HEK293T (cell line): ENCODE data around the gene KRTAP10-12.

Source experiments
- CTCF ChIA-PET: fragments of 350-600 bp; formaldehyde crosslinking; extraction: SDS; loops from one replicate; lab custom pipeline; 2021; ENCODE audit warnings: antibody characterized with exemption, inconsistent platforms; lab: Yijun Ruan, JAX
- POLR2A ChIA-PET: fragments of 350-600 bp; formaldehyde crosslinking; extraction: SDS; loops from one replicate; lab custom pipeline; 2020; ENCODE audit warnings: antibody characterized with exemption, inconsistent platforms; lab: Yijun Ruan, JAX
- DNase-seq: peaks from one replicate; pipeline ENCODE4 v3.0.0; 2012; ENCODE audit warnings: mixed read lengths; ENCODE audit errors: extremely low spot score
- ARNT ChIP-seq: fragments of 450-650 bp; IDR thresholded peaks from 2 replicates; pipeline ENCODE4 v1.6.1; 2017; ENCODE audit warnings: mild to moderate bottlenecking
- BHLHE40 ChIP-seq: fragments of 450-650 bp; IDR thresholded peaks from 2 replicates; pipeline ENCODE4 v1.6.1; 2016; ENCODE audit warnings: mild to moderate bottlenecking, moderate library complexity, borderline replicate concordance
- CTBP1 ChIP-seq: fragments of 450-650 bp; IDR thresholded peaks from 2 replicates; pipeline ENCODE4 v1.6.1; 2016; ENCODE audit warnings: borderline replicate concordance
- ELF4 ChIP-seq: fragments of 450-650 bp; IDR thresholded peaks from 2 replicates; pipeline ENCODE4 v1.6.1; 2017; ENCODE audit warnings: antibody characterized with exemption
- FOXA1 ChIP-seq: fragments of 450-650 bp; IDR thresholded peaks from 2 replicates; pipeline ENCODE4 v1.6.1; 2016; ENCODE audit warnings: mild to moderate bottlenecking
- FOXK2 ChIP-seq: fragments of 450-650 bp; IDR thresholded peaks from 2 replicates; pipeline ENCODE4 v1.6.1; 2016; ENCODE audit warnings: mild to moderate bottlenecking
- FOXM1 ChIP-seq: fragments of 450-650 bp; IDR thresholded peaks from 2 replicates; pipeline ENCODE4 v1.6.1; 2017; ENCODE audit warnings: mild to moderate bottlenecking, borderline replicate concordance
- HDGF ChIP-seq: fragments of 450-650 bp; IDR thresholded peaks from 2 replicates; pipeline ENCODE4 v1.6.1; 2017; ENCODE audit warnings: antibody characterized with exemption, borderline replicate concordance
- L3MBTL2 ChIP-seq: fragments of 450-650 bp; conservative IDR thresholded peaks from 2 replicates; pipeline ENCODE4 v1.6.1; 2016; ENCODE audit warnings: mild to moderate bottlenecking
- LEF1 ChIP-seq: fragments of 450-650 bp; IDR thresholded peaks from 2 replicates; pipeline ENCODE4 v1.6.1; 2017; ENCODE audit warnings: mild to moderate bottlenecking, borderline replicate concordance
- NFRKB ChIP-seq: fragments of 450-650 bp; IDR thresholded peaks from 2 replicates; pipeline ENCODE4 v1.6.1; 2016; ENCODE audit warnings: mild to moderate bottlenecking, moderate library complexity
- SP1 ChIP-seq: fragments of 450-650 bp; IDR thresholded peaks from 2 replicates; pipeline ENCODE4 v1.6.1; 2017
- SUZ12 ChIP-seq: fragments of 450-650 bp; IDR thresholded peaks from 2 replicates; pipeline ENCODE4 v1.6.1; 2016; ENCODE audit warnings: mild to moderate bottlenecking
- TARDBP ChIP-seq: fragments of 450-650 bp; IDR thresholded peaks from 2 replicates; pipeline ENCODE4 v1.6.1; 2016
- ZNF384 ChIP-seq: fragments of 450-650 bp; IDR thresholded peaks from 2 replicates; pipeline ENCODE4 v1.6.1; 2016
- TF ChIP-seq, protein P1 (sequence below): fragments of 450-650 bp; IDR thresholded peaks from 2 replicates; pipeline ENCODE4 v1.6.1; 2016

Gene KRTAP10-12

GRCh38 chr21:44723177-44724131 is 26.5 kb downstream of the KRTAP10-12 start:
- POLR2A ChIA-PET = no interaction called here

DNA sequence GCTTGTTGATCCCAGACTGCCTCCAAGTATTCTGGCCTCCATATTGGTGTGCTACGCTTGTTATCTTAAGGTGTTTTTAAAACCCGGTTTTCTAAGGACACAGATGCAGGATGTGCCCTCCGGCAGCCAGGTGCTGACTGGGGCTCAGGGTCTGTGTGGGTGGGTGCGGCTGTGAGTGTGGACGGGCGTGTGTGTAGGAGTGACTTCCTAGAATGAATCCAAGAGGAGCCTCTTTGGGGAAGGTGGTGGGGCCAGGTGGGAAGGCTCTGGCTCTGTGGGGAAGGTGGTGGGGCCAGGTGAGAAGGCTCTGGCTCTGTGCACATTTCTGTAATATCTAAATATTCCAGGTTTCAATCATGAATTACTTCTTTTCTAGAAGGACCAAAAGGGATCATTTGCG is 27.2 kb downstream of the KRTAP10-12 start:
- DNase-seq = no peak
- ChIA-PET POLR2A (no interaction called here), CTCF (no interaction called here)
- no peak for TF ChIP-seq HDGF
- no peak for TF ChIP-seq ZNF384
- TF ChIP-seq FOXM1 = no peak
- TF ChIP-seq ELF4 = no peak
- no peak for TF ChIP-seq L3MBTL2
- TF ChIP-seq SUZ12 = no peak
- no peak for TF ChIP-seq FOXA1
- TF ChIP-seq TARDBP = no peak
- TF ChIP-seq, protein P1, sequence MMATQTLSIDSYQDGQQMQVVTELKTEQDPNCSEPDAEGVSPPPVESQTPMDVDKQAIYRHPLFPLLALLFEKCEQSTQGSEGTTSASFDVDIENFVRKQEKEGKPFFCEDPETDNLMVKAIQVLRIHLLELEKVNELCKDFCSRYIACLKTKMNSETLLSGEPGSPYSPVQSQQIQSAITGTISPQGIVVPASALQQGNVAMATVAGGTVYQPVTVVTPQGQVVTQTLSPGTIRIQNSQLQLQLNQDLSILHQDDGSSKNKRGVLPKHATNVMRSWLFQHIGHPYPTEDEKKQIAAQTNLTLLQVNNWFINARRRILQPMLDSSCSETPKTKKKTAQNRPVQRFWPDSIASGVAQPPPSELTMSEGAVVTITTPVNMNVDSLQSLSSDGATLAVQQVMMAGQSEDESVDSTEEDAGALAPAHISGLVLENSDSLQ = no peak
- TF ChIP-seq NFRKB = no peak
- no peak for TF ChIP-seq LEF1
- no peak for TF ChIP-seq FOXK2
- no peak for TF ChIP-seq SP1
- TF ChIP-seq ARNT = no peak
- no peak for TF ChIP-seq CTBP1
- no peak for TF ChIP-seq BHLHE40

More at GRCh38 chr21:44723177-44724131, 26.5 kb downstream of the KRTAP10-12 start:
- CTCF ChIA-PET = no interaction called here
- DNase-seq = no peak
- TF ChIP-seq TARDBP (no peak), FOXK2 (no peak), CTBP1 (no peak), SUZ12 (no peak), BHLHE40 (no peak), L3MBTL2 (no peak), FOXA1 (no peak), SP1 (no peak), HDGF (no peak)
- TF ChIP-seq, protein P1 = no peak

- no peak for TF ChIP-seq BHLHE40
- TF ChIP-seq, protein P1 = no peak
- TF ChIP-seq FOXM1 = no peak
- no peak for TF ChIP-seq NFRKB
- TF ChIP-seq SUZ12 = no peak
- TF ChIP-seq LEF1 = no peak
- no peak for TF ChIP-seq FOXA1
- no peak for TF ChIP-seq HDGF
- no peak for TF ChIP-seq ZNF384
- no peak for TF ChIP-seq ELF4
- no peak for TF ChIP-seq SP1
- TF ChIP-seq CTBP1 = no peak
- TF ChIP-seq FOXK2 = no peak
- ChIA-PET POLR2A (no interaction called here), CTCF (no interaction called here)
- no peak for DNase-seq
Observed at GRCh38 chr21:44724926-44725325, 28.0 kb downstream of the KRTAP10-12 start.

DNA sequence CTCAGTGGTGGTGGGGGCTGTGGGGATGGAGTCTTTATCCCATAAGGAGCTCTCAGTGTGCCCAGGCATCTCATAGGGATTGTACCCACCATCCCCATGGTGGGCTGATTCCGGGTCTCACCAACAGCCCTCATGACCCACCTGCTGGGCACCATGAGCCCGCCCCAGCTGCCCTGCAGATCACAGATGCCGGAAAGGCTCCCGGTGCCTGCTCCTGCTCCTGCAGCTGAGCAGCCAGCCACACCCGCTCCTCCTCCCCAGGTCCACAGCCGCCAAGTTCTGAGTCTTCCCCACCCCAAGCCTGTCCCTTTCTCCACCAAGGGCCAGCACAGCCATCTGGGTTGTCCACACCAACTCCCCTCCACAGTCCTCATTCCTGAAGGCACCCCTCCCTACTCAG is 29.9 kb downstream of the KRTAP10-12 start:
- DNase-seq = no peak
- ChIA-PET CTCF (interaction anchor here (0.7 kb wide), 1 partner anchor 31 kb away, joined by 3 read pairs; no protein-coding TSS in a partner anchor), POLR2A (no interaction called here)
- TF ChIP-seq FOXA1 (no peak), NFRKB (no peak), SUZ12 (no peak), ELF4 (no peak), CTBP1 (no peak), ARNT (no peak), L3MBTL2 (no peak), BHLHE40 (no peak), FOXK2 (no peak), SP1 (no peak), HDGF (no peak), ZNF384 (no peak), FOXM1 (no peak), LEF1 (no peak), TARDBP (no peak)
- TF ChIP-seq, protein P1 = no peak

DNA sequence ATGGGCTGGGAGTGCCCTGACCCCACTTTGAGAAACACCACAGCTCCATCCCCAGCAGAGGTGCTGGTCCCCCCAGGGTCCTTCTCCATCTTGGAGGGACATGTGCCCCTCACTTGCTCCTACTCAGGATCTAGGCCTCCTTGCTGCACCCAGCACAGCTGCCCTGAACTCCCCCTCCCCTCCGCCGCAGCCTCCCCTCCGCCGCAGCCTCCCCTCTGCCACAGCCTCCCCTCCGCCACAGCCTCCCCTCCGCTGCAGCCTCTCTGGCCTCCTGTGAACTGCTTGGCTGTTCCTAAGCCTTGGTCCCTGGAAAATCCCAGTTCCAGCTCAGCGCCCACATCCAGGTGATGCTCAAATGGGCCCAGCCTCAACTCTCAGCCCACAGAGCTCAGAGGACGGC is 30.3 kb downstream of the KRTAP10-12 start:
- TF ChIP-seq BHLHE40 = no peak
- TF ChIP-seq ARNT = no peak
- no peak for TF ChIP-seq CTBP1
- no peak for TF ChIP-seq HDGF
- TF ChIP-seq SUZ12 = no peak
- no peak for TF ChIP-seq ELF4
- no peak for TF ChIP-seq FOXM1
- no peak for TF ChIP-seq NFRKB
- TF ChIP-seq FOXK2 = no peak
- TF ChIP-seq LEF1 = no peak
- TF ChIP-seq SP1 = no peak
- TF ChIP-seq TARDBP = no peak
- no peak for TF ChIP-seq ZNF384
- no peak for TF ChIP-seq FOXA1
- TF ChIP-seq, protein P1 = no peak
- TF ChIP-seq L3MBTL2 = no peak
- POLR2A ChIA-PET = no interaction called here
- DNase-seq = no peak
- CTCF ChIA-PET = no interaction called here
